IPS-11a (cell line): ENCODE data around the gene TMEM213.
"Not testable (repeated sequence)": the region's sequence is repeated elsewhere in the genome, so short reads cannot be mapped to it uniquely, and the experiment has no call there.

Experiments
- H3K4me3 ChIP-seq: one replicate; pipeline ENCODE4 v1.5.1; 2013; ENCODE audit warnings: low read depth, low read length, control low read depth

TMEM213 gene

DNA sequence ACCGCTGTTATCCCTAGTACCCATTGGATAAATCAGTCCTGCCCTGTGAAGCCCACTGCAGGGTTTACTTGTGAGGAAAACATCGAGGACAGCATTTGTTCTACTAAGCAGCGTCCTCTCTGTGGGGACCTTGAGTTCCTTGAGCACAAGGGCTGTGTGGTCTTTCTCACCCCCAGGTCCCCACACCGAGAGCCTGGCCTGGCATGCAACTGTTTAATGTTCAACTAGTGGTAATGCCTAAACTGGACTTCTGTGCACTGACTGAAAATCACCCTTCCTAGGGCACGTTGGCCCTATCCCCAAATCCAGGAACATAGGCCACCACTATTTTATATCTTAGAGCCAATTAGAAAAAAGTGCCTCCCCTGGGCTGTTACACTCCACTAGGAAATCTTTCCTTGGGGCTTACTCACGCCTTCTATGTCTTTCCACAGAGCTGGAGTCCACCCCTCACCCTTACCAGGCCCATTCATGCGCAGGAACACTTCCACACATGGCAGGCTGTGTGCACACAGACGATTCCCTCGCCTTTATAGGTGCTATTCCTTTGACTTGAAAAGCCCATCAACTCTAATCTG, 1.7 kb upstream of the TMEM213 start:
- no peak overlapping the region for H3K4me3 ChIP-seq

DNA sequence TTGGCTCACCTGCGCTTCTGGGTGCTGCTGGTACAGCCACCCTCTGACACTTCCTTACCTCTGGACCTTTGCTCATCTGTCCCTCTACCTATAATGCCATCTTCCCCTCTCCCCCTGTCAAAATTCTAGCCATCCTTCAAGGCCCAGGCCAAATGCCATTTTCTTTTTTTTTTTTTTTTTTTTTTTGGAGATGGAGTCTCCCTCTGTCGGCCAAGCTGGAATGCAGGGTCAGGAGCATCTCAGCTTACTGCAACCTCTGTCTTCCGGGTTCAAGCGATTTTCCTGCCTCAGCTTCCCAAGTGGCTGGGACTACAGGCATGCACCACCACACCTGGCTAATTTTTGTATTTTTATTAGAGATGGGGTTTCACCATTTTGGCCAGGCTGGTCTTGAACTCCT, 748 bp upstream of the TMEM213 start:
- not testable (repeated sequence) for H3K4me3 ChIP-seq

DNA sequence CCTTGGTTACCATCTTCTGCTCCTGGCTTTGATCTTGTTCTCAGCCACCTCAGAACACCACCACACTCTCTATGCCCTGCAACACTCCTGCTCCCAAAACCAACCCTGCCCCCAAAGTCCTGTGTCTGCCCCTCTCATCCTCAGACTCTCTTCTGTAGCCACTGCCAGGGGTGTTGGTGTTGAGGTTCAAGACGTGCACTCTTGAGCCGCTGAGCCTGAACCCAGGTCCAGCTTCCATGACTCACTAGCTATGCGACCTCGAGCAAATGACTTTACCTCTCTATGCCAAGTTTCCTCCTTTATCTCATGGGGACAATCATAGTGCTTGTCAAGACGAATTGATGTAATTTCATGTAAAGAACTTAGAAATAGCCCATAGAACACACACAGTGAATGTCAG, 1.0 kb downstream of the TMEM213 start:
- H3K4me3 ChIP-seq: no peak overlapping the region

DNA sequence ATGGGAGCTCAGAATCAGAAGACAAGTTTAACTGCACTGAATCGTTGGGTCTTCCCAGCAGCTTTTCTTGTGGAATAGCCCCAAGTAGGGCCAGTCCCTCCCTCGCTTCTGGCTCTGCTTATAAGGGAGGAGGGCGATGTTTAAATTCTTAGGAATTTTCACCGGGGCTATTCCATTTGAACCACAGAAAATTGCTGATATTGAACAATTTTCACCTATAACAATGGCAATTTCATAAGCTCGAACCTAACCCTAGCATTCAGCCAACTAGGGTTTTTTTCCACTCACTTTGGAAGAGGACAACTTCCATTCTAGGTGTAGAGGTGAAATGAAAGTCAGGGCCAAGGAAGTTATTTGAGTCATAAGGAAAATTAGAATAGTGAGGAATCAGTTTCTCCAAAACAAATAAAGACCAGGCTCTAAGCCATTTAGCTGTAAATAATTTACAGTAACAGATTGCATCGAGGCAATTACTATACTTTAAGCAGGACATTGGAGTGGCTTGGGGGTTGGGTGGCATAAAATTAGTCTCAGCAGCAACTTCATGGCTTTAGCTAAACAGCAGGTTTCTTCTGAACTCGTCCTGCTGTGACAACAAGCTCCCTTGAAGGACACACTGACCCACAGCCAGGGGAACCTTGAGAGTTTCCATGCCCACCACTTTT, 1.7 kb downstream of the TMEM213 start:
- no peak overlapping the region for H3K4me3 ChIP-seq

DNA sequence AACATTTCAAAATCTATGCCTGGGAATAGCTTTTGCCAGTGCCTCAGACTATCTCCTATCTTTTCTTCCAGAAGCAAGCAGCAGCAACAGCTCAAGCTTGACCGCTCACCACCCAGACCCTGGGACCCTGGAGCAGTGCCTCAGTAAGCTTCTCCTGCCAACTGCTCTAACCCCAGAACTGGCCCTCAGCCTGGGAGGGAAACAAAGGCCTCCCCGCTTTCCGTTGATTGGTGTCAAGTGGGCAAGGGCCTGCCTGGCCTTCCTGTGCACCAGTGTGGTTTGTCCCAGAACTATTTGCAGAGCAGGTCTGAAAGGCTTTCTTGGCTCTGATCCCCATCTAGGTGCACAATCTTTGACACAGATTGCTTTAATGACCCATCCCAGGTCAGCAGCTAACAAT, 3.5 kb downstream of the TMEM213 start:
- H3K4me3 ChIP-seq: no peak overlapping the region

DNA sequence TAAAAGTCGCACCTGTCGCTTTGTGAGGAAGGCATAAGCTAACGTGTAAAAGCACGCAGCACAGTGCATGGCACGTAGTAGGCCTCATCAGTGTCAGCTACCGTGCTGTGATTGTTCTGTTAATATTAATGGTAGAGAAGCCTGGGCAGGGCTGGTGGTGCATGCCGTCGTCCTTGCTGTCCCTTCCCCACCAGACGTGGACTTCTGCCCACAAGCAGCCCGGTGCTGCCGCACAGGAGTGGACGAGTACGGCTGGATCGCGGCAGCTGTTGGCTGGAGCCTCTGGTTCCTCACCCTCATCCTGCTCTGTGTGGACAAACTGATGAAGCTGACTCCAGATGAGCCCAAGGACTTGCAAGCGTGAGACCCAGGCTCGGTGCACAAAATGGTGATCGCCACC, 4.9 kb downstream of the TMEM213 start:
- no peak overlapping the region for H3K4me3 ChIP-seq

DNA sequence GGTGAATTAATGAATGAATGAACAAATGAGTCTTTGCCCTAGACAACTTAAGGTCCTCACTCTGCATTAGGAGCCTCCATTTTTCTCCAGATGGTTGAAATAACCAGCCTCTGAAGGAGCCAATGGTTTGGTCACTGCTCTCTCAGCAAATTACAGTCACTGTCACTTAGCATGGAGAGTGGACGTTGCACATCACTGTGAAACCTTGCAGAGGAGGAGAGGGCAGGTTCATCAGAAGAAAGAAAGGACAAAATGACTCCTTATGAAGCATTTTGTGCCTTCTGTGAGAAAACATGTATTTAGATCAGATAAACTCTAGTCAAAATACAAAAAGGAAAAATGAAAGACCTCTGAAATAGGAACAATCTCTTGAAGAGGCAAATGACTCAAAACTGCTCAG, 6.8 kb downstream of the TMEM213 start:
- H3K4me3 ChIP-seq: no peak overlapping the region

DNA sequence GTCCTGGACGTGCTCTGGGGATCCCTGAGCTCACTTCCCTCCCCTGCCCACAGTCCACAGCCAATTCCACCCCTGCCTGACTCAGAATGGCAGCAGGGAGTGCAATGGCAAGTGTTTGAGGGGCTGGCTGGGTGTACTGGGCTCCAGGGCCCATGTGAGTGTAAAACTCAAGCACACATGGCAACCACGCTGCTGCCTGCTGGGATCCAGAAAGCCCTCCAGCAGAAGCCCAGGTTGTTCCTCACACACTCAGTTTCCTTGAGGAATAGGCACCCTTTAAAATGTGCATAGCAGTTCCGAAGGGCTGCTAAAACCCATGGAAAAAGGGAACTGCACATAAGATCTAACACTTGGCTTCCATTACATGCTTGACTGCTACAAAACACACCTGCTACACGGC, 11.6 kb downstream of the TMEM213 start:
- H3K4me3 ChIP-seq: no peak overlapping the region

DNA sequence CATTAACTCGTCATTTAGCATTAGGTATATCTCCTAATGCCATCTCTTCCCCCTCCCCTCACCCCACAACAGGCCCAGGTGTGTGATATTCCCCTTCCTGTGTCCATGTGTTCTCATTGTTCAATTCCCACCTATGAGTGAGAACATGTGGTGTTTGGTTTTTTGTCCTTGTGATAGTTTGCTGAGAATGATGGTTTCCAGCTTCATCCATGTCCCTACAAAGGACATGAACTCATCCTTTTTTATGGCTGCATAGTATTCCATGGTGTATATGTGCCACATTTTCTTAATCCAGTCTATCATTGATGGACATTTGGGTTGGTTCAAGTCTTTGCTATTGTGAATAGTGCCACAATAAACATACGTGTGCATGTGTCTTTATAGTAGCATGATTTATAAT, 13.5 kb downstream of the TMEM213 start:
- not testable (repeated sequence) for H3K4me3 ChIP-seq

DNA sequence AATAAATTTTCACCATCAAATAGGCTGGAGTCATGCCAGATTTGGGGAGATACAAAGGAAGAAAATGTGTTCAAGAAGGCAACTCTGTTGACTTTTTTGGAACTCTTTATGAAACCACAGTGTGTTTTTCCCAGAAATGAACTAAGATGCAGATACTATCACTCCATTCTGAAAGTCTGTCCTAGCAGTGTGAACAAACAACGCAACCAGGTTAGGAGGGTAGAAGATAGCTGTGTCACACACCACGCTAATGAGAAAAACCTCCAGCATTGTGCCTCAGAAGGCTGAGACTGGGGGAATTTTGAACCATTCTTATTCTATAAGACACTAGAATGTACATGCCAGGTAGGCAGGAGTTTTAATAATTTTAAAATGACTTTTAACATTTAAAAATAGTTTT, 16.2 kb downstream of the TMEM213 start:
- H3K4me3 ChIP-seq: no peak overlapping the region

DNA sequence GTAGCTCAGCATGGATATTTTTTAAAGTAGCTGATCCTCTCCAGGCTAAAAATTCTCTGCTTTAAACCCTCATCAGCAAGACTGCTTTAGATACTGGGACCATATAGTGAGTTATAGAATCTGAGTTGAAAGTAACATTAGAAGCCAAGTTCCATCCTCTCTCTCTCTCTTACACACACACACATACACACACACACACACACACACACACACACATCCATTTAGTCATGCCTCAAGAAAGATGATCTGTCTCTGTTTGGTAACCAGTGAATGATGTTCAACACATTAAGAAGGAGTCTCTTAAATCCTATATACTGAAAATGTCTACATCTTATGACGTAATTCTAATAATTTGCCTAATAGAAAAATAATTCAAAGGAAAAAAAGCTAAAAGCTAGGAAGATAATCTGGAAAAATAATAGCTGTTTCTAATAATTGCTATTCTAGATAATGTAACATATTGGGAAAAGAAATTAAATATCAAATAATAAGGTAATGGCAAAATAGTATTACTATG, 17.1 kb downstream of the TMEM213 start:
- no peak overlapping the region for H3K4me3 ChIP-seq

DNA sequence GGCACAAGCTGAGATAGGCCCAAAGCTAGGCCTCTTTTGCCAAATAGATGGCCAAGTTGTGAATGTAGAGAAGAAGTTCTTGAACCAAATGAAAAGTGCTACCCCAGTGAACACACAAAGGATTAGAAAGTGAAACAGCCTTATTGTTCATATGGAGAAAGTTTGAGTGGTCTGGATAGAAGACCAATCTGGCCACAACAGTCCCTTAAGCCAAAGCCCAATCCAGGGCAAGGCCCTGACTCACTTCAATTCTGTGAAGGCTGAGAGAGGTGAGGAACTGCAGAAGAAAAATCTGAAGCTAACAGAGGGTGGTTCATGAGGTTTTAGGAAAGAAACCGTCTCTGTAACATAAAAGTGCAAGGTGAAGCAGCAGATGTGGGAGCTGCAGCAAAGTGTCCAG, 18.9 kb downstream of the TMEM213 start:
- H3K4me3 ChIP-seq: no peak overlapping the region

DNA sequence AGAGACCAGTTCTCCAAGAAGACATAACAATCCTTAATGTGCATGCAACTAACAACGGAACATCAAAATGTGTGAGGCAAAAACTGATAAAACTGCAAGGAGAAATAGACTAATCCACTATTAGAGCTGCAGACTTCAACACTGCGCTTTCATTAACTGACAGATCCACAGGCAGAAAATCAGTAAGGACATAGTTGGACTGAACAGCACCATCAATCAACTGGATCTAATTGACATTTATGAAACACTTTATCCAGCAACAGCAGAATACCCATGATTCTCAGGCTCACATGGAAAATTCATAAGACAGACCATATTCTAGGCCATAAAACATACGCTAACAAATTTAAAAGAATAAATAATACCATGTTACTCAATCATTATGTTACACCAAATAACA, 21.8 kb downstream of the TMEM213 start:
- H3K4me3 ChIP-seq: no peak overlapping the region

DNA sequence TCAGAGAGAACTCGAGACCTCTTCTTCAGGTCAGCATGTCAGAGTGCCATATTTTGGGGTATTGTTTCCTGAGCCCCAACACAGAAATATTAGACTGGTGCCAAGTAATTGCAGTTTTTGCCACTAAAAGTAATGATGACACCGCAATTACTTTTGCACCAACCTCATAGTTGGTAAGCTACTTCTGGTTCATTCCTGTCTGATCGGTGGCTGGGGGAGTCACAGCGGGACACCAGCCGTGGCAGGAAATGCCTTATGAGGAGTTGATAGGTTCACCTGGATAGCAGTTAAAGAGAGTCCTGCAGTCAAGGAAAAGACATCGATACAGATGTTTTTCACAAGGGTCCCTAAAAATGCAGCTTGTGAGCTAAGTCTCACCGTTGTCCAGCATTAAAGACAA, 24.1 kb downstream of the TMEM213 start:
- no peak overlapping the region for H3K4me3 ChIP-seq

DNA sequence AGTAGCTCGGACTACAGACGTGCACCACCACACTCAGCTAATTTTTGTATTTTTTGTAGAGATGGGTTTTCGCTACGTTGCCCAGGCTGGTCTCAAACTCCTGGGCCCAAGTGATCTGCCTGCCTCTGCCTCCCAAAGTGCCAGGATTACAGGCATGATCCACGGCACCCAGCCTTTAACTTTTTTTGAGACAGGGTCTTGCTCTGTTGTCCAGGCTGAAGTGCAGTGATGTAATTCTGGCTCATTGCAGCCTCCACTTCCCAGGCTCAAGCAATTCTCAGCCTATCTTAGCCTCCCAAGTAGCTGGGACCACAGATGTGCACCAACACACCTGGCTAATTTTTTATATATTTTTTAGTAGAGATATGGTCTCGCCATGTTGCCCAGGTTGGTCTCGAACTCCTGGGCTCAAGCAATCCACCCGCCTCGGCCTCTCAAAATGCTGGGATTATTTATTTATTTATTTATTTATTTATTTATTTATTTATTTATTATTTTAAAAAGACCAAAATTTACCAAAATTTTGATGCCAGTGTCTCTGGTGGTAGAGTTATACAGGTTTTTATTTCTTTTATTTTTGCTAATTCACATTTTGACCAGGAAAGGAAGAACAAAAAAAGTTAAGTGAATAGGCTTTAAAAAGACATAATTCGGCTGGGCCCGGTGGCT, 25.2 kb downstream of the TMEM213 start:
- H3K4me3 ChIP-seq: no peak overlapping the region

DNA sequence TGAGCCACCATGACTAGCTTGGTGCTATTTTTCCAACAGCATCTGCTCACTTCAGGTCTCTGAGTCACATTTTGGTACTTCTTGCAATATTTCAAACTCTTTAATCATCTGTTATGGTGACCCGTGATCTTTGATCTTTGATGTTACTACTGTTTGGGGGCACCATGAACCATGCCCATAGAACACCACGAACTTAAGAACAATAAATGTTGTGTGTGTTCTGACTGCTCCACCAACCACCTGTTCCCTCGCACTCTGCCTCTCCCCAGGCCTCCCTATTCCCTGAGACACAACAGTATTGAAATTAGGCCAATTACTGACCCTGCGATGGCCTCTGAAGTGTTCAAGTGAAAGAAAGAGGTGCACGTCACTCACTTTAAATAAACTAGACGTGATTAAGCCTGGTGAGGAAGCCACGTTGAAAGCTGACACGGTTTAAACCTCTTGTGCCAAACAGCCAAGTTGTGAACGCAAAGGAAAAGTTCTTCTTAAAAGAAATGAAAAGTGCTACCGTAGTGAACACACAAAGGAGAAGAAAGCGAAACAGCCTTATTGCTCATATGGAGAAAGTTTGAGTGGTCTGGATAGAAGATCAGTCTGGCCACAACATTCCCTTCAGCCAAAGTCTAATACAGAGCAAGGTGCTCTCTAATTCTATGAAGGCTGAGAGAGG, 27.4 kb downstream of the TMEM213 start:
- H3K4me3 ChIP-seq: no peak overlapping the region

DNA sequence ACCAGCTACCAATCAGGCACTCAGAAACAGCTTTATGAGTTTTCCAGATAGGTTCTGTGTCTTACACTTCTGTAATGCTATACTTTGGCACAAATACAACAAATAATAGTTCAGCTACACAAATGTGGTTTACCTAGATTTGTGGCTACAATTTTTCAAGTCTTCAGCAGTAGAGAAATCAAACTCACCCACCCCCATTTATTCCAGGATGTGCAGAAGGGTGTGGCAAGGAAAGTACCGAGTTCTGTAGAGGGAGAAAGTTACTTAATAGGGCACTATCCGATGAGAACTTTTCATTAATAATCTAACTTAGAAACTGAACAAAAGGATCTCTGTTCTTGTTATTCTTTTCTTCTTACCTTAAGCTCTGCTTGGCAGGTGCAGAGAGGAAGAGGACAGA, 30.5 kb downstream of the TMEM213 start:
- H3K4me3 ChIP-seq: no peak overlapping the region

DNA sequence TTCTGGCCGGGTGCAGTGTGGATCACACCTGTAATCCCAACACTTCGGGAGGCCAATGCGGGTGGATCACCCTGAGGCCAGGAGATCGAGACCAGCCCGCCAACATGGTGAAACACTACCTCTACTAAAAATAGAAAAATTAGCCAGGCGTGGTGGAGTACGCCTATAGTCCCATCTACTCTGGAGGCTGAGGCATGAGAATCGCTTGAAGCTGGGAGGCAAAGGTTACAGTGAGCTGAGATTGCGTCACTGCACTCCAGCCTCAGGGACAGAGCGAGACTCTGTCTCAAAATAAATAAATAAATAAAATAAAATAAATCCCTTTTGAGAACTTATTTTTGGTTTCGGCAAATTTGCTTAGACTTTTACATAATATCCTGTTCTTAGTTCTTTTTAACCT, 31.5 kb downstream of the TMEM213 start:
- no peak overlapping the region for H3K4me3 ChIP-seq

DNA sequence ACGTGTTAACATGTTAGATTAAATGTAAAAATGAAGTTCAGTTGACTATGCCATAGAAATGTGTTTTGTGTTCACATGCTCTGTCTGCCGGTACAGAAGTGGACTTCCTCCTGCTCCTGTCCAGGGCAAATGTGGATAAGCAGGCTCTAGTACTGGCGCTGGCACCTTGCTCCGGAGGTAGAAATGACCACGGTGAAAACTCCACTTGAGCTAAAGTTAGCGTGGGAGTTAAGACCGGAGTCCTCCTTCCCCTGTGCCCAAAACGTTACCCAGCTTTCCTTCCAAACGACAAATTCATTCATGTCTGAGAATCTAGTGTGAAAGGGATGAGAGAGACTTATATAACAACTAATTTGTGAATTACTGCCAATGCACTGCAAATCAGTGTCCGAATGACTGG, 35.2 kb downstream of the TMEM213 start:
- no peak overlapping the region for H3K4me3 ChIP-seq

DNA sequence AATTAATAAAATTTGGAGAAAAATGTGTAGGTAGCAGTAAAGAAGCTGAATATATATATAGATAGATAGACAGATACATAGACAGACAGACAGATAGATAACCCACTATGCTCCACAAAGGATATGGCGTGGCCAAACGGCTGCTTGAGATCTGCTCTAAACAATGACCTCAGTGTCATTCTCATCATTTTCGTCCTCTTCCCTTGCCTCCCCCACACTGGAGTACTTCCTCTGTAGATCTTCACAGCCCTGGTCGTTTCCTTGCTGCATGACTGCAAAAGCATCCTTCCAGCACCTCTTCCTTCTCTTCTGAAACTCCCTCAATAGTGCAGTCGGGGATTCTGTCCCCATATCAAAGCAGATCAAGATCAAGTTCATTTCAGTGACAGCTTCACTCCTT, 35.8 kb downstream of the TMEM213 start:
- H3K4me3 ChIP-seq: no peak overlapping the region

DNA sequence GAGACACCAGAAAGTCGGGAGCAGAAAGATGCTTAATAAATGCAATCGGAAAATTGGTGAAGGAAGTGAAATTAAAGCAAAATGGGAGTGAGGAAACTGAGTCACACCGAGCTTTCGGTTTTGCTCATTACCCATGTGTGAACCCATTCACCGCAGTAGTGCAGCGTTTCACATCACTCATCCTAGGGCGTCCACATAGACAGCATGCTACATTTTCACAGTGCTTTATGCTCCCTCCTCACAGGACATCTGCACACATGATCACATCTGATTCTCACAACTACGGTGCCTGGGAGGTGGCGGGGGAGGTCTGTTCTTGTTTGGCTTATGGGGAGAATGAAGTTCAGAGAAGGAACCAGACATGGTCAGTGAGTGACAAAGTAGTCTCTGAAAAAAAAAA, 36.8 kb downstream of the TMEM213 start:
- no peak overlapping the region for H3K4me3 ChIP-seq

DNA sequence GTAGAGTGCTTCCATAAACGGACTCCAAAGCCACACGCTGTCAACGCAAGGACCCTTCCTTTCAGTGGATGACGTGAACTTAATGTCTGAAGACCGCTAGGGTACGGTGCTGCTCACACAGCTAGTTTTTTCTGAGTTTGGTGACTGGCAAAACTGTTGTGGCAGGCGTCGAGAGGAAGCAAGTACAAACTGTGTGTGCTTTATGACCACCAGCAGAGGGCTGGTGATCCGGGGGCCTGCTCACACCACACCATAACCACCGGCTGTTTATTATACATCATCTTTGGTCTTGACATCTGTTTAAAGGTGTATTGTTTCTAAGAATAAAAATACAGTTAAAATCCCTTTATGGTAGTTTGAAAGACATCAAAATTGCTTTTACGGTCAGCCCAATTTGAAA, 37.3 kb downstream of the TMEM213 start:
- no peak overlapping the region for H3K4me3 ChIP-seq
